Choroid plexus epithelial cell (primary cell): Measurements from ENCODE around the gene KLF12.

ENCODE experiments used
- DNase-seq: peaks from one replicate; pipeline ENCODE4 v3.0.0-alpha.2; 2010; ENCODE audit warnings: low read depth
- H3K4me3 ChIP-seq: 2 replicates; pipeline ENCODE4 v1.5.1; 2011; ENCODE audit warnings: low read depth, mild to moderate bottlenecking, control low read depth, low read length, moderate library complexity
- CTCF ChIP-seq: conservative IDR thresholded peaks from 2 replicates; pipeline ENCODE4 v1.5.1; 2011; ENCODE audit warnings: low read depth, mild to moderate bottlenecking, control low read depth, inconsistent platforms, low read length, moderate library complexity

Gene KLF12

DNA sequence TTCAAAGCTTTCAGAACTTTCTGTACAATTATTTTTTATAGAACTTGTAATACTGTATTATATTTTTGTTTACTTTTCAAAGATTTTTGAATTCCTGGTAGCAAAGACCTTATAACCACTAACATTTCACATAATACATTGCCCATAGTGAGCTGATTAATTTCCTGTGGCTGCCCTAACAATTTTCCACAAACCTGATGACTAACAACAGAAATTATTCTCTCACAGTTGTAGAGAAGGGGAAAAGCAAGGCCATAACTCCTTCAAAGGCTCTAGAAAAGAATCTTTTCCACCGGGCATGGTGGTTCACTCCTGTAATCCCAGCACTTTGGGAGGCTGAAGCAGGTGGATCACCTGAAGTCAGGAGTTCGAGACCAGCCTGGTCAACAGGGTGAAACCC lies 19.1 kb downstream of the KLF12 start:
- peak; percentile 72 for DNase-seq
- TF ChIP-seq CTCF, result no peak
- no peak overlapping the region for H3K4me3 ChIP-seq

DNA sequence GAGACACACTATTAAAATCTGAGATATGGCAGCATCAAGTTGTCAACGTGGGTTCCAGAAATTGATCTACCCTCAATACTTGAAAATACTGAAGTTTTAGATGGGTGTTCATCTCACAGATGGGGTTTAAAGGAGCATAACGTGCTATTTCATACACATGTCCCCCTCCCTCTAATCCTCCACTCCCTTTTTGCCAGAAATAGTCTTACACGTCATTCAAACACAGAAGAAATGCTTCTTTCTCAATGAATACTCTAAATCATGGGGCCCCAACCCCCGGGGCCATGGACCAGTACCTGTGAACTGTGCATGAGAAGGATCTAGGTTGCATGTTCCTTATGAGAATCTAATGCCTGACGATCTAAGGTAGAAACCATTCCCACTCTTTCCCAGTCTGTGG lies 19.6 kb downstream of the KLF12 start:
- DNase-seq, result no peak
- no peak for TF ChIP-seq CTCF
- no peak overlapping the region for H3K4me3 ChIP-seq

DNA sequence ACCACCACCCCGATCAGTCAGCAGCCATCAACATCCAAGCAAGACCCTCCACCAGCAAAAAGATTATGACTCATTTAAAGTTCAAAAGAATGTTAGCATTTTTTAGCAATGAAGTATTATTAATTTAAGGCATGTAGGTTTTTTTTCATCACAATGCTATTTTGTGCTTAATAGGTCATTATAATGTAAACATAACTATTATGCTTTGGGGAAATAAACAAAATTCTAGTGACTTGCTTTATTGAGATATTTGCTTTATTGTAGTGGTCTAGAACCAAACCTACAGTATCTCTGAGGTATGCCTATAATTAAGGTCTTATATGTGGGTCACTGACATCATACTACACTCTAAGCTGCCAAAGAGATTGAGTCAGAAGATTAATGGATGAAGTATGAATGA lies 20.0 kb downstream of the KLF12 start:
- no peak overlapping the region for H3K4me3 ChIP-seq
- TF ChIP-seq CTCF, result no peak
- peak; percentile 57 for DNase-seq

DNA sequence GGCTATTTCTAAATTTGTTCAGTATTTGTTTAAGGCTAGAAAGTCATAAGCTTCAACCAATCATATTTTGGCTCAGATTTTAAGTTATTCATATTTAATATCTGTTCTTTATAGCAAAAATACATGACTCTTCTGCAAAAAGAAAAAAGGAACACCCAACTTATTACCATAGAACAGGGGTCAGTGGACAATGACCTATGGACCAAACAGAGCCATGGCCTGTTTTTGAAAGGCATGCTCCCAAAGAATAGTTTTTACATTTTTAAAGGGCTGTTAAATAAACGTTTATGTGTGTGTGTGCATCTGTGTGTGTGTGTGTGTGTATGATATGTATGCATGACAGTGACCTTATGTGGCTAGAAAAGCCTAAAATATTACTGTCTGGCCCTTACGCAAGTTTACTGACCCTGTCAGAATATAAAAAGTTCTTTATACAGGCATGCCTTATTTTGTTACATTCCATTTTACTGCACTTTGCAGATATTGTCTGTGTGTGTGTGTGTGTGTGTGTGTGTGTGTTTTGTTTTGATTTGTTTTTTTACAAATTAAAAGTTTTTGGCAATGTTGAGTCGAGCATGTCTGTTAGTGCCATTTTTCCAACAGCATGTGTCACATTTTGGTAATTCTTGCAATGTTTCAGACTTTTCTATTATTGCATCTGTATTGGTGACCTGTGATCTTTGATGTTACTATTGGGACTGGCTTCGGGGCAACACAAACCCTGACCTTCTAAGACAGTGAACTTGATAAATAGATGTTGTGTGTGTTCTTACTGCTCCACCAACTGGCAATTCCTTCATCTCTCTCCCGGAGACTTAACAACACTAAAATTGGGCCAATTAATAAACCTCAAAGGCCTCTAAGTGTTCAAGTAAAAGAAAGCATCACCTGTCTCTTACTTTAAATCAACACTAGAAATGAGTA lies 22.0 kb downstream of the KLF12 start:
- no peak for TF ChIP-seq CTCF
- H3K4me3 ChIP-seq, result no peak overlapping the region
- peak; percentile 21 for DNase-seq

DNA sequence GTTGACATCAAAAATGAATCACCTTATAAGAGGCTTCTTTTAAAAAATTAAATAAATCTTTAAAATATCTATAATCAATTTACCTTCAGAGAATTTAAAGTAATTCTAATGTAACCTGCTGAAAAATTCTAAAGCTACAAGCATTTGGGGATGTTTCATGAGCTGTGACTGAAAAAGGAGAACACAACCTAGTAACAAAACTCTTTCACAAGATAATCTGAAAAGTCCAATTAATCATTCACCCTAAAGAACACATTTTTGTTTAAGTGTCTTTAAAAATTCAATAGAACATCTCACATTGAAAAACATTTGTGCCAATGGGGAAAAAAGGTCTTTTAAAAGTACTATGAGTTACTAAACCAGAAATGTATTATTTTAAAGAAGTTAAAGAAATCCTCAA lies 22.8 kb downstream of the KLF12 start:
- TF ChIP-seq CTCF, result no peak
- no peak overlapping the region for H3K4me3 ChIP-seq
- no peak for DNase-seq

GRCh38 chr13:74110053-74110452 lies 24.2 kb downstream of the KLF12 start:
- TF ChIP-seq CTCF, result no peak
- no peak for DNase-seq
- H3K4me3 ChIP-seq, result no peak overlapping the region

DNA sequence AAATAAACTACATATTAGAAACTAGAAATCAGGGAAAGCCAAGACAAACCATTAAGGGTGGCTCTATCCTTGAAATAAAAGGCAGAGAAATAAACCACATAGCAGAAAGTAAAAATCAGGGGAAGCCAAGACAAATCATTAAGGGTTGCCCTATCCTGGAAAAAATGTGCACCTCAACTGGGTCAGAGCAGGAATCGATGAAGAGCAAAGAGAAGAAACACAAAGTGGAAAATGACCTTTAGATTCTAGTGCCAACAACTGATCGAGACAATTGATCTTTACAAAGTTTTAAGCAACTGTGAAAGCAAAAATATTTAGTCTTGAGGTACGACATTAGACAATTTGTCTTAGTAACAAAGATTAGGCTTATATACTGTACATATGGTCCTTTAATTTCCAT lies 26.6 kb downstream of the KLF12 start:
- DNase-seq, result no peak
- no peak for TF ChIP-seq CTCF
- no peak overlapping the region for H3K4me3 ChIP-seq
